B cell (primary cell): ENCODE data around the gene ACTR5. TPM values are rescaled to one million over a fixed set of nuclear protein-coding genes. Genes with fewer than 3 reads are reported as not detected.
A peak's percentile ranks its signal among the peaks of the same experiment; 100 is the strongest.

Source experiments
- ATAC-seq: fragments of 200-7000 bp; cut with Tn5 transposase; one replicate; pipeline ENCODE4 v1.10.0; 2021; ENCODE audit warnings: low read depth, mild to moderate bottlenecking, moderate number of reproducible peaks, moderate library complexity
- CTCF ChIA-PET: fragments of 350-600 bp; sonication (Branson Sonifier 250); formaldehyde crosslinking; loops from one replicate; lab custom pipeline; 2021; ENCODE audit warnings: antibody characterized with exemption, inconsistent platforms; lab: Charles Lee
- POLR2A ChIA-PET: fragments of 350-600 bp; sonication (Branson Sonifier 250); formaldehyde crosslinking; loops from one replicate; lab custom pipeline; 2021; ENCODE audit warnings: antibody characterized with exemption; lab: Charles Lee
- DNase-seq: peaks from one replicate; pipeline ENCODE4 v3.0.0; 2013
- H2AFZ ChIP-seq: 2 replicates; pipeline ENCODE4 v1.6.1; 2012; ENCODE audit warnings: mild to moderate bottlenecking, low read depth, low read length; ENCODE audit not compliant: insufficient read depth, poor library complexity, severe bottlenecking
- H3K27ac ChIP-seq, 2 donors: 1 replicate in 1 of 2; 2 replicates in 1 of 2; pipeline ENCODE4 v1.5.1; 2012 to 2013; ENCODE audit warnings: low read length in 2 of 2, mild to moderate bottlenecking in 2 of 2, moderate library complexity in 1 of 2
- H3K27me3 ChIP-seq, 4 experiments: fragments of 200-600 bp in 1 of 4; sonication (generic) in 1 of 4; replicated peaks in 1 of 4; 1 replicate in 2 of 4; 2 replicates in 2 of 4; pipeline versions ENCODE4 v1.6.1 to v1.7.0; 2013 to 2016; ENCODE audit warnings: low read length in 3 of 4, mild to moderate bottlenecking in 2 of 4, mixed read lengths in 1 of 4, moderate library complexity in 1 of 4; ENCODE audit not compliant: insufficient read depth in 4 of 4, control insufficient read depth in 3 of 4; ENCODE audit errors: control extremely low read depth in 1 of 4
- H3K36me3 ChIP-seq, 2 experiments: replicated peaks in 1 of 2; 1 replicate in 1 of 2; 2 replicates in 1 of 2; pipeline versions ENCODE4 v1.6.1 to v1.7.1; 2013; ENCODE audit warnings: low read length in 1 of 2; ENCODE audit not compliant: insufficient read depth in 2 of 2, control insufficient read depth in 1 of 2; ENCODE audit errors: control extremely low read depth in 1 of 2, extremely low read depth in 1 of 2
- H3K4me1 ChIP-seq, 2 donors: fragments of 200-600 bp in 1 of 2; sonication (generic) in 1 of 2; 1 replicate in 1 of 2; 2 replicates in 1 of 2; pipeline versions ENCODE4 v1.5.1 to v1.6.1; 2013 to 2017; ENCODE audit warnings: low read length in 2 of 2; ENCODE audit not compliant: control insufficient read depth in 2 of 2, insufficient read depth in 2 of 2
- H3K4me2 ChIP-seq: replicated peaks from 2 replicates; pipeline ENCODE3; 2012; ENCODE audit warnings: mild to moderate bottlenecking, low read depth, low read length; ENCODE audit not compliant: poor library complexity, severe bottlenecking
- H3K4me3 ChIP-seq, 5 experiments: fragments of 200-600 bp in 1 of 5; sonication (generic) in 1 of 5; 1 replicate in 3 of 5; 2 replicates in 2 of 5; pipeline versions ENCODE4 v1.5.1 to v1.7.0; 2011 to 2016; ENCODE audit warnings: low read length in 4 of 5, mild to moderate bottlenecking in 4 of 5, low read depth in 2 of 5, control low read depth in 1 of 5, moderate library complexity in 1 of 5; ENCODE audit not compliant: insufficient read depth in 1 of 5; ENCODE audit errors: control extremely low read depth in 1 of 5, extremely low read depth in 1 of 5
- H3K79me2 ChIP-seq: fragments of 200-600 bp; sonication (generic); one replicate; pipeline ENCODE4 v1.6.0; 2016; ENCODE audit warnings: low read length; ENCODE audit not compliant: control insufficient read depth, insufficient read depth
- H3K9ac ChIP-seq: fragments of 200-600 bp; sonication (generic); 2 replicates; pipeline ENCODE4 v1.6.1; 2017; ENCODE audit warnings: mild to moderate bottlenecking, low read length, moderate library complexity
- H3K9me3 ChIP-seq, 3 donors: one replicate each; pipeline versions ENCODE4 v1.6.1 to v1.7.1; 2013; ENCODE audit warnings: low read length in 2 of 3; ENCODE audit not compliant: control insufficient read depth in 2 of 3, insufficient read depth in 1 of 3; ENCODE audit errors: control extremely low read depth in 1 of 3
- H4K20me1 ChIP-seq: 2 replicates; pipeline ENCODE4 v1.6.0; 2012; ENCODE audit warnings: mild to moderate bottlenecking, low read length; ENCODE audit not compliant: insufficient read depth, control insufficient read depth, poor library complexity, severe bottlenecking
- H3K27ac Mint-ChIP-seq: one replicate; pipeline ENCODE4 v1.8.0; 2021; ENCODE audit warnings: mixed read lengths
- H3K27me3 Mint-ChIP-seq: one replicate; pipeline ENCODE4 v1.8.0; 2021; ENCODE audit warnings: mixed read lengths
- H3K4me1 Mint-ChIP-seq: one replicate; pipeline ENCODE4 v1.8.0; 2021; ENCODE audit warnings: mixed read lengths
- H3K4me3 Mint-ChIP-seq: one replicate; pipeline ENCODE4 v1.8.0; 2021; ENCODE audit warnings: mixed read lengths
- H3K9me3 Mint-ChIP-seq: one replicate; pipeline ENCODE4 v1.8.0; 2022; ENCODE audit warnings: mixed read lengths; ENCODE audit not compliant: insufficient read depth
- EZH2 ChIP-seq: IDR thresholded peaks from 2 replicates; pipeline ENCODE4 v1.6.1; 2012; ENCODE audit warnings: borderline replicate concordance, low read depth, mild to moderate bottlenecking, moderate library complexity, low read length; ENCODE audit not compliant: insufficient read depth, poor library complexity, severe bottlenecking
- WGBS: methylation state at CpG from one replicate; pipeline ENCODE4 v1.1.5; 2013; ENCODE audit warnings: missing lambda C conversion rate; ENCODE audit not compliant: insufficient coverage; 5-methylcytosine and 5-hydroxymethylcytosine counted together
- intact Hi-C: fragments of 100-400 bp; cut with micrococcal nuclease; formaldehyde crosslinking; loops from one replicate; pipeline ENCODE4 v1.10.0; 2022
- polyA plus RNA-seq: library from polyadenylated mRNA; depleted of rRNA; stranded (reverse); fragments of >200 nt; gene quantifications from 2 replicates; pipeline ENCODE4 v1.2.3, GENCODE V29; 2012
- total RNA-seq, 2 donors: library from RNA; stranded (reverse); fragments of 120-200 nt in 1 of 2; gene quantifications; 1 replicate in 1 of 2; 2 replicates in 1 of 2; pipeline versions ENCODE4 v1.2.3 to v1.2.4, GENCODE V29; 2013 to 2022
- TF ChIP-seq, protein P1 (sequence below): fragments of 200-600 bp; IDR thresholded peaks from one replicate; pipeline ENCODE4 v1.8.0; 2022; ENCODE audit warnings: antibody characterized with exemption, mild to moderate bottlenecking

ACTR5 gene
- total and polyA plus RNA-seq, 2 donors (not counting 1 experiment from before 2014, with no cell fraction given): 15.4 to 18.0 TPM

DNA sequence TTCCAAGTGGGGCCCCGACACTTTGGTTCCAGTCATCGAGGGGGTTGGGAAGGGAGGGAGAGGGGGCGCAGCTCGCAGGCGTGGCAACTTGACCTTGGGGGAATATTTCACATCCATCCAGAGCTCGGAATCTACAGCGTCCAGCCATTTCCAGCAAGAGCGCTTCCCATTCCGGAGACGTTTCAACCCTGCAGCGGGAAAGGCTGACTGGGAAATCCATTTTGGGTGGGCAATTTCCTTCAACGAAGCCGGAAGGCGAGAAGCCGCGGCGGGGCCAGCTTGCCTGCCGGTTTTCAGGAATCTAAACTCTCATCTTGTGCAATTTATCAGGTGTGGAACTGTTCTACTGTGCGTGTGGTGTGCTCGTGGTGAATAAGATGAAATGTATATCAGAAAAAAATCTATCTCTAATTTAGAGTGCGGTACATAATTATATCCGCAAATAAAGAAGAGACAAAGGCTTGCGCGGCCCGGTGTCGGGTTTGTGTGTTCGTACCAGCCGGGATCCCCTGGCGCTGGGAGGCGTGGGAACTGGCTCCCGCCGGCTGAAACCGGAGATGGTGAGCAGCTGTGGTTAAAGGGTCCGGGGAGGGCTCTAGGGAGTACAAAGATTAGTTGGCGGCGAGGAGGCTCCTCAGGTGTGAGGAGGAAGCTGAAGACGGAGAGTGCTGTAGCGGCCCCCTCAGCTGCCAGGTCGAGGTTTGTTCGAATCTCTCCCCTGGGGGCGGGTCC lies 19.2 kb upstream of the ACTR5 start:
- peak overlapping the region; percentile 64 for H3K4me3 Mint-ChIP-seq
- DNase-seq (peak; percentile 66), ATAC-seq (no peak)
- H4K20me1 ChIP-seq: no peaks in the 10 kb centered on the region
- POLR2A ChIA-PET: no interaction called here
- H3K36me3 ChIP-seq: no peaks in the 10 kb centered on the region
- no peak overlapping the region for H3K9ac ChIP-seq
- H3K9me3 ChIP-seq: peaks cover 0 to 75% (median 21%) of the 10 kb centered on the region in 3 donors
- peaks cover 2% of the 10 kb centered on the region for H3K9me3 Mint-ChIP-seq
- intact Hi-C loops: loop anchor here (5.0 kb wide), 1 partner anchor 233 kb away; the partner anchor contains the start of gene DHX35
- H3K27me3 Mint-ChIP-seq: peaks cover 84% of the 10 kb centered on the region
- H3K4me1 ChIP-seq: peaks cover 78 to 95% of the 10 kb centered on the region in 2 donors
- peak overlapping the region; percentile 43 for H3K4me2 ChIP-seq
- H3K27me3 ChIP-seq: peaks cover 0 to 99% (median 91%) of the 10 kb centered on the region in 4 experiments
- H2AFZ ChIP-seq: no peak overlapping the region
- H3K27ac ChIP-seq: no peak overlapping the region
- TF ChIP-seq, protein P1, sequence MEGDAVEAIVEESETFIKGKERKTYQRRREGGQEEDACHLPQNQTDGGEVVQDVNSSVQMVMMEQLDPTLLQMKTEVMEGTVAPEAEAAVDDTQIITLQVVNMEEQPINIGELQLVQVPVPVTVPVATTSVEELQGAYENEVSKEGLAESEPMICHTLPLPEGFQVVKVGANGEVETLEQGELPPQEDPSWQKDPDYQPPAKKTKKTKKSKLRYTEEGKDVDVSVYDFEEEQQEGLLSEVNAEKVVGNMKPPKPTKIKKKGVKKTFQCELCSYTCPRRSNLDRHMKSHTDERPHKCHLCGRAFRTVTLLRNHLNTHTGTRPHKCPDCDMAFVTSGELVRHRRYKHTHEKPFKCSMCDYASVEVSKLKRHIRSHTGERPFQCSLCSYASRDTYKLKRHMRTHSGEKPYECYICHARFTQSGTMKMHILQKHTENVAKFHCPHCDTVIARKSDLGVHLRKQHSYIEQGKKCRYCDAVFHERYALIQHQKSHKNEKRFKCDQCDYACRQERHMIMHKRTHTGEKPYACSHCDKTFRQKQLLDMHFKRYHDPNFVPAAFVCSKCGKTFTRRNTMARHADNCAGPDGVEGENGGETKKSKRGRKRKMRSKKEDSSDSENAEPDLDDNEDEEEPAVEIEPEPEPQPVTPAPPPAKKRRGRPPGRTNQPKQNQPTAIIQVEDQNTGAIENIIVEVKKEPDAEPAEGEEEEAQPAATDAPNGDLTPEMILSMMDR: no peak
- TF ChIP-seq EZH2: peak; percentile 97
- CTCF ChIA-PET: interaction anchor here (0.8 to 3.7 kb wide), 7 partner anchors 15 to 164 kb away, joined by 3 to 14 read pairs (median 3); no protein-coding TSS in a partner anchor
- no peaks in the 10 kb centered on the region for H3K79me2 ChIP-seq
- 1% methylated on average over 25 of the region's 41 CpGs for WGBS
- H3K27ac Mint-ChIP-seq: peak overlapping the region; percentile 69
- H3K4me1 Mint-ChIP-seq: peaks cover 66% of the 10 kb centered on the region
- H3K4me3 ChIP-seq: no peak overlapping the region

DNA sequence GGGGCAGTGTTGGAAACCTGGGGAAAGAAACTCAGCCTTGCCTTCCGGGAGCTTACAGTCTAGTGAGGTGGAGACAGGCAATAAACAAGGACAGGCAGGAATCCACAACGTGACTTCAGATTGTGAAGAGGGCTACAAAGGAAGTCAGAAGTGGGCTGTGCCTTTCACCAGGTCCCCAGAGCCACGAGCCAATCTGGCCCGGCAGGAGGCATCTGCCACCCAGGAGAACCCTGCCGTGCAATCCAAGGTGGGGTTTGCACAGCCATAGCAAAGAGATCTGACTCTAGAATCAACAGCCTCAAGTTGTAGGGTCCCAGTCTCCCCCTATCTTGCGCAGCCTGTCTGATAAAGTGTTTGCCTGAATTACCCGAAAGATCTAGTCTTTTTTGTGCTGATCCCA lies 18.5 kb upstream of the ACTR5 start:
- WGBS: 19% methylated on average over 7 of the region's 7 CpGs
- Histone ChIP-seq H3K4me2 (peak overlapping the region; percentile 43), H2AFZ (no peak overlapping the region), H3K27me3 (peaks cover 0 to 98% (median 89%) of the 10 kb centered on the region in 4 experiments), H3K27ac (no peak overlapping the region), H3K4me1 (peaks cover 73 to 88% of the 10 kb centered on the region in 2 donors), H3K79me2 (no peaks in the 10 kb centered on the region), H4K20me1 (no peaks in the 10 kb centered on the region), H3K4me3 (no peak overlapping the region), H3K9me3 (peaks cover 0 to 70% (median 21%) of the 10 kb centered on the region in 3 donors), H3K36me3 (no peaks in the 10 kb centered on the region), H3K9ac (no peak overlapping the region)
- ATAC-seq: no peak
- no peak for TF ChIP-seq EZH2
- TF ChIP-seq, protein P1: no peak
- Mint-ChIP-seq H3K4me1 (peaks cover 61% of the 10 kb centered on the region), H3K9me3 (peaks cover 2% of the 10 kb centered on the region), H3K27me3 (peaks cover 87% of the 10 kb centered on the region), H3K4me3 (peak overlapping the region; percentile 52), H3K27ac (peak overlapping the region; percentile 79)
- ChIA-PET POLR2A (no interaction called here), CTCF (interaction anchor here (0.8 to 3.7 kb wide), 8 partner anchors 15 to 165 kb away, joined by 3 to 14 read pairs (median 4); no protein-coding TSS in a partner anchor)
- intact Hi-C loops: loop anchor here (2.0 to 5.0 kb wide), 3 partner anchors 19 to 233 kb away; partner anchors contain the start of genes ACTR5 and DHX35
- peak; percentile 49 for DNase-seq
